ENCODE results near the gene TBL3.

Gene TBL3

GRCh38 chr16:1976216-1976520, 4.3 kb downstream of the TBL3 start:
- no peak for DNase-seq (ENCODE audit: low read depth)
- TF ChIP-seq MYC (IDR thresholded peaks at IDR 0.05; ENCODE audit: low read depth, low read length) (no peak), CTCF (IDR thresholded peaks at IDR 0.05; ENCODE audit: low read depth, low read length) (no peak), POLR2A (IDR thresholded peaks at IDR 0.05; ENCODE audit: extremely low read depth, insufficient read length) (no peak), MAX (IDR thresholded peaks at IDR 0.05; ENCODE audit: low read depth, low read length) (no peak)
- H3K4me3 ChIP-seq (ENCODE audit: low read depth, low read length): no peak overlapping the region

GRCh38 chr16:1976951-1977874, 5.4 kb downstream of the TBL3 start:
- no peak overlapping the region for H3K4me3 ChIP-seq (ENCODE audit: low read depth, low read length)
- no peak for DNase-seq (ENCODE audit: low read depth)
- TF ChIP-seq MYC (IDR thresholded peaks at IDR 0.05; ENCODE audit: low read depth, low read length) (no peak), POLR2A (IDR thresholded peaks at IDR 0.05; ENCODE audit: extremely low read depth, insufficient read length) (no peak), CTCF (IDR thresholded peaks at IDR 0.05; ENCODE audit: low read depth, low read length) (no peak), MAX (IDR thresholded peaks at IDR 0.05; ENCODE audit: low read depth, low read length) (no peak)

DNA sequence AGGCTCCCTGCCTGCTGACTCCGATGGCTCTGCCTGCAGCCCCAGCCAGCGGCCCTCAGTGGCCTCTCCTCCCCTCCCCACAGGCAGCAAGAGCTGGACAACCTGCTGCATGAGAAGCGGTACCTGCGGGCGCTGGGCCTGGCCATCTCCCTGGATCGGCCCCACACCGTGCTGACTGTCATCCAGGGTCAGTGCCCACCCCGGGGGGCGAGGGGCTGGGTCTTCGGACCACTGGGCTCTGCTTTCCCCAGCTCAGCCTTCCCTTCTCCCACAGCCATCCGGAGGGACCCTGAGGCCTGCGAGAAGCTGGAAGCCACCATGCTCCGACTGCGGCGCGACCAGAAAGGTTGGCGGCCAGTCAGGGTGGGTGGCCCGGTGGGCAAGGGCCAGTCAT, 6.0 kb downstream of the TBL3 start:
- no peak for DNase-seq (ENCODE audit: low read depth)
- no peak overlapping the region for H3K4me3 ChIP-seq (ENCODE audit: low read depth, low read length)
- TF ChIP-seq MYC (IDR thresholded peaks at IDR 0.05; ENCODE audit: low read depth, low read length) (no peak), CTCF (IDR thresholded peaks at IDR 0.05; ENCODE audit: low read depth, low read length) (no peak), MAX (IDR thresholded peaks at IDR 0.05; ENCODE audit: low read depth, low read length) (no peak), POLR2A (IDR thresholded peaks at IDR 0.05; ENCODE audit: extremely low read depth, insufficient read length) (no peak)

GRCh38 chr16:1978476-1979120, 6.7 kb downstream of the TBL3 start:
- TF ChIP-seq MYC (IDR thresholded peaks at IDR 0.05; ENCODE audit: low read depth, low read length) (no peak), MAX (IDR thresholded peaks at IDR 0.05; ENCODE audit: low read depth, low read length) (no peak), POLR2A (IDR thresholded peaks at IDR 0.05; ENCODE audit: extremely low read depth, insufficient read length) (no peak), CTCF (IDR thresholded peaks at IDR 0.05; ENCODE audit: low read depth, low read length) (no peak)
- no peak for DNase-seq (ENCODE audit: low read depth)
- no peak overlapping the region for H3K4me3 ChIP-seq (ENCODE audit: low read depth, low read length)

- no peak overlapping the region for H3K4me3 ChIP-seq (ENCODE audit: low read depth, low read length)
- no peak for TF ChIP-seq CTCF (IDR thresholded peaks at IDR 0.05; ENCODE audit: low read depth, low read length)
- peak; percentile 32 for DNase-seq (ENCODE audit: low read depth)
Observed at GRCh38 chr16:1979271-1980029, 7.6 kb downstream of the TBL3 start.

Data from NB4 (cell line).